Activated naive CD8-positive, alpha-beta T cell treated with anti-CD3 and anti-CD28 coated beads, Interleukin-2, amount 50 U/mL, for 24 hours (primary cell): ENCODE measurements around the gene CD69.
"Not testable (repeated sequence)": the region's sequence is repeated elsewhere in the genome, so short reads cannot be mapped to it uniquely, and the experiment has no call there.

Experiments used
- ATAC-seq: fragments of 150-1000 bp; cut with Tn5 transposase; one replicate; pipeline ENCODE4 v1.10.0; 2021
- DNase-seq: peaks from one replicate; pipeline ENCODE4 v3.0.0; 2021
- H3K27ac Mint-ChIP-seq: one replicate; pipeline ENCODE4 v1.8.0; 2021; ENCODE audit warnings: mild to moderate bottlenecking, mixed read lengths
- H3K27me3 Mint-ChIP-seq: one replicate; pipeline ENCODE4 v1.8.0; 2021; ENCODE audit warnings: mixed read lengths
- H3K36me3 Mint-ChIP-seq: one replicate; pipeline ENCODE4 v1.8.0; 2021; ENCODE audit warnings: low read depth, mixed read lengths
- H3K4me1 Mint-ChIP-seq: one replicate; pipeline ENCODE4 v1.8.0; 2021; ENCODE audit warnings: mixed read lengths
- H3K4me3 Mint-ChIP-seq: one replicate; pipeline ENCODE4 v1.8.0; 2021; ENCODE audit warnings: mild to moderate bottlenecking, moderate library complexity, mixed read lengths
- H3K9me3 Mint-ChIP-seq: one replicate; pipeline ENCODE4 v1.8.0; 2021; ENCODE audit warnings: mixed read lengths

The CD69 gene

DNA sequence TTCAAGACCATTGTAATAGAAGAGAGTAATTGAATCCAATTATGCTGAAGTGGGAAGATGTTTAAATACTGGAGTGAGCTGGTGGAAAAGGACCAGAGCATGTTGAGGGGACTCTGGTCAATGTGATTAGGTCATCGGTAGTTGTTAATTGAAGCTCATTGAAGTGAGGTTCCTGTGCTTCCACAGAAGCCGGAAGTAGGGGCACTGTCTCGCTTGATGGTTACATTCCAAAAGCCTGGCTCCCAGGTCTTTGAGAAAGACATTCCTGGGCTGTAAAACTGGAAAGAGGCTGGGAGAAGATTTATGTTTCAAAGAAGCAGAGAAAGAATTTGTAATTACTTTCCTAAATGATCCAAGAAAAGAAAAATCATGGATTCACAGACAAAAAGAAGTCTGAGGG, 15.5 kb downstream of the CD69 start:
- H3K4me1 Mint-ChIP-seq = peaks cover 48% of the 10 kb centered on the region
- H3K36me3 Mint-ChIP-seq = peaks cover 2% of the 10 kb centered on the region
- DNase-seq (no peak), ATAC-seq (no peak)
- H3K4me3 Mint-ChIP-seq = no peak overlapping the region
- no peaks in the 10 kb centered on the region for H3K9me3 Mint-ChIP-seq
- H3K27me3 Mint-ChIP-seq = no peaks in the 10 kb centered on the region
- H3K27ac Mint-ChIP-seq = no peak overlapping the region

DNA sequence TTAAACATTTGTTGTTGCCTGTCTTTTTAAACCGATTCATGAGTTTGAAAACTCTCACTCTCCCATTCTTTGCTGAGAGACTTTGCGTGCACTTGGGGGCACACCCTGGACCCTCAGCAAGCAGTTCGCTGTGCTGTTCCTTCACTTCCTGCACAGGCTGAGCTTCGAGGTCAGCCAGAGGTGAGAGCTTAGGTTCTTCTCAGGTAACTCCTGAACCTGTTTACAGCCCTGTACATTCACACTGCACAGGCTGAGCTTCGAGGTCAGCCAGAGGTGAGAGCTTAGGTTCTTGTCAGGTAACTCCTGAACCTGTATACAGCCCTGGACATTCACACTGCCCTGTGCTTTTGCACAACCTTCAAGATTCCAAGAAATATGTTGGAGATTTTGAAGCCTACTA, 18.0 kb downstream of the CD69 start:
- H3K36me3 Mint-ChIP-seq = peaks cover 2% of the 10 kb centered on the region
- DNase-seq = no peak
- H3K4me1 Mint-ChIP-seq = peaks cover 60% of the 10 kb centered on the region
- H3K9me3 Mint-ChIP-seq = no peaks in the 10 kb centered on the region
- H3K27ac Mint-ChIP-seq = peak overlapping the region; percentile 76
- ATAC-seq = peak; percentile 33
- H3K27me3 Mint-ChIP-seq = no peaks in the 10 kb centered on the region
- peak overlapping the region; percentile 69 for H3K4me3 Mint-ChIP-seq

GRCh38 chr12:9741726-9742125, 19.0 kb downstream of the CD69 start:
- Mint-ChIP-seq H3K9me3 (no peaks in the 10 kb centered on the region), H3K36me3 (peaks cover 2% of the 10 kb centered on the region), H3K4me1 (peaks cover 70% of the 10 kb centered on the region), H3K27me3 (no peaks in the 10 kb centered on the region), H3K27ac (peak overlapping the region; percentile 76), H3K4me3 (peak overlapping the region; percentile 69)
- ATAC-seq (peak; percentile 90), DNase-seq (peak; percentile 61)

- peak overlapping the region; percentile 54 for H3K4me3 Mint-ChIP-seq
- H3K27ac Mint-ChIP-seq = peak overlapping the region; percentile 15
- peaks cover 2% of the 10 kb centered on the region for H3K36me3 Mint-ChIP-seq
- ATAC-seq = no peak
- no peaks in the 10 kb centered on the region for H3K27me3 Mint-ChIP-seq
- no peak for DNase-seq
- H3K4me1 Mint-ChIP-seq = peaks cover 76% of the 10 kb centered on the region
- no peaks in the 10 kb centered on the region for H3K9me3 Mint-ChIP-seq
Observed at GRCh38 chr12:9740106-9740750, 20.5 kb downstream of the CD69 start.

DNA sequence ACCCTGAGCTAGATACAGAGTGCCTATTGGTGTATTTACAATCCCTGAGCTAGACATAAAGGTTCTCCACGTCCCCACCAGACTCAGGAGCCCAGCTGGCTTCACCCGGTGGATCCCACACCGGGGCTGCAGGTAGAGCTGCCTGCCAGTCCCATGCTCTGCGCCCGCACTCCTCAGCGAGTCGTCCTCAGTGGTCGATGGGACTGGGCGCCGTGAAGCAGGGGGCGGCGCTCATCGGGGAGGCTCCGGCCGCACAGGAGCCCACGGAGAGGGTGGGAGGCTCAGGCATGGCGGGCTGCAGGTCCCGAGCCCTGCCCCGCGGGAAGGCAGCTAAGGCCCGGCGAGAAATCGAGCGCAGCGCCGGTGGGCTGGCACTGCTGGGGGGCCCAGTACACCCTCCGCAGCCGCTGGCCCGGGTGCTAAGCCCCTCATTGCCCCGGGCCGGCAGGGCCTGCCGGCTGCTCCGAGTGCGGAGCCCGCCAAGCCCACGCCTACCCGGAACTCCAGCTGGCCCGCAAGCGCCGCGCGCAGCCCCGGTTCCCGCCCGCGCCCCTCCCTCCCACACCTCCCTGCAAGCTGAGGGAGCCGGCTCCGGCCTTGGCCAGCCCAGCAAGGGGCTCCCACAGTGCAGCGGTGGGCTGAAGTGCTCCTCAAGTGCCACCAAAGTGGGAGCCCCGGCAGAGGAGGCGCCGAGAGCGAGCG, 21.1 kb downstream of the CD69 start:
- H3K4me1 Mint-ChIP-seq = peaks cover 70% of the 10 kb centered on the region
- not testable (repeated sequence) for ATAC-seq, H3K27me3 Mint-ChIP-seq, H3K36me3 Mint-ChIP-seq, DNase-seq, H3K9me3 Mint-ChIP-seq, H3K27ac Mint-ChIP-seq
- H3K4me3 Mint-ChIP-seq = peak overlapping the region; percentile 54

DNA sequence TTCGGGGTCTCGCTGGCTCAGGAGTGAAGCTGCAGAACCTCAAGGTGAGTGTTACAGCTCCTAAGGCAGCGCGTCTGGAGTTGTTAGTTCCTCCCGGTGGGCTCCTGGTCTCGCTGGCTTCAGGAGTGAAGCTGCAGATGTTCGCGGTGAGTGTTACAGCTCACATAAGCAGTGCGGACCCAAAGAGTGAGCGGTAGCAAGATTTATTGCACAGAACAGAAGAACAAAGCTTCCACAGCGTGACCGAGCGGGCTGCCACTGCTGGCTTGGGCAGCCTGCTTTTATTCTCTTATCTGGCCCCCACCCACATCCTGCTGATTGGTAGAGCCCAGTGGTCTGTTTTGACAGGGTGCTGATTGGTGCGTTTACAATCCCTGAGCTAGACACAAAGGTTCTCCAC, 21.8 kb downstream of the CD69 start:
- H3K27me3 Mint-ChIP-seq, ATAC-seq, H3K36me3 Mint-ChIP-seq, DNase-seq, H3K27ac Mint-ChIP-seq, H3K9me3 Mint-ChIP-seq: not testable (repeated sequence)
- Mint-ChIP-seq H3K4me1 (peaks cover 72% of the 10 kb centered on the region), H3K4me3 (peak overlapping the region; percentile 10)

DNA sequence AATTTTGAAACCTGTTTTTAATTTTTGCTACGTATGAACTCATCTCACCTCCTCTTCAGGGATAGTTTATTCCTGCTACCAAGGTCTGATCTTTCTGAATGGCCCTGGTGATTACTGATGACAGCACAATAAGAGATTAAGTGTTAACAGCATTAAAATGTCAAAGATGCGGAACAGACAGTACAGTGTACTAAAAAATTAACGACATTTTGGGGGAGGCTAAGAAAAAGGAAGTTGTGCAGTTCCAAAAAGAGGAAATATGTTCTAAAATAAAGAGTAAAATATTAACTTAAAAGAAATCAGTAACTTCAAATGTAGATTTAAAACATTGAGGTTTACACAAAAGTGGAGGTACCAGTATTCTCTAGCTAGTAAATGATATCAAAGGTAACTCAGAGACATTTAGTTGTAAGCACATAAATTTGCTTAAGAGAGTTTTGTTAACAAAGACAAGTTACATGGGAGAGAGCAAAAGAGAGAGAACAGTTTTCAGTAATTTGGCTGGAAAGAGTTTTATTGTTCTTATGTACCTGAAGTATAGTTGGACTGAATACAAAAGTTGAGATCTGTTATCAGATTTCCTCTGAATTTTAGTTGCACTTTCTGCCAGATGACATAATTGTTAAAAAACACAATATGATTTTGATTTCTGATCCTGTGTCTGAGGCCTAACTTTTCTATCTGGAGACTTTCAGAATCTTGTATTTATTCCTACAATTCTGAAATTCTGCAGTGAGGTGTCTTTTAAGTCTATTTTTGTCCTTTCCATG, 23.6 kb downstream of the CD69 start:
- H3K36me3 Mint-ChIP-seq = peaks cover 2% of the 10 kb centered on the region
- no peaks in the 10 kb centered on the region for H3K27me3 Mint-ChIP-seq
- peaks cover 71% of the 10 kb centered on the region for H3K4me1 Mint-ChIP-seq
- H3K9me3 Mint-ChIP-seq = no peaks in the 10 kb centered on the region
- H3K27ac Mint-ChIP-seq = peak overlapping the region; percentile 50
- ATAC-seq = no peak
- H3K4me3 Mint-ChIP-seq = peak overlapping the region; percentile 41
- no peak for DNase-seq

DNA sequence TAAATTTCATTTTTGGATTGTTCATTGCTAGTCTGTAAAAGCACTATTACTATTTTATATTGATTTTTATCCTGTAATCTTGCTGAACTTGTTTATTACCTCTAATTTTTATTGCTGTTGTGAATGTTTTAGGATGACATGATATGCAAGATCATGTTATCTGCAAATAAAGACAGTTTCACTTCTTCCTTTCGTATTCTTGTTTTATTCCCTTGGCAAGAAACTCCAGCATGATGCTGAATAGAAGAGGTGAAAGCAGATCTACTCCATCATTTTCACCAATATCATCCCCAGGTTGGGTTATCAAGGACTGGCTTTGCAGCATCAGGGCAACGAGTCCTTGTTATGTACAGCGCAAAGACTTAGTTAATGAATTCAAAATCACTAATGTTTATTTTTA, 25.1 kb downstream of the CD69 start:
- H3K27me3 Mint-ChIP-seq = no peaks in the 10 kb centered on the region
- H3K36me3 Mint-ChIP-seq = no peaks in the 10 kb centered on the region
- no peak overlapping the region for H3K27ac Mint-ChIP-seq
- no peaks in the 10 kb centered on the region for H3K9me3 Mint-ChIP-seq
- H3K4me3 Mint-ChIP-seq = no peak overlapping the region
- DNase-seq (no peak), ATAC-seq (no peak)
- H3K4me1 Mint-ChIP-seq = peaks cover 74% of the 10 kb centered on the region

- H3K27me3 Mint-ChIP-seq = no peaks in the 10 kb centered on the region
- no peak for DNase-seq
- ATAC-seq = peak; percentile 88
- H3K36me3 Mint-ChIP-seq = no peaks in the 10 kb centered on the region
- H3K27ac Mint-ChIP-seq = peak within 1 kb of the TSS; percentile 86
- peaks cover 67% of the 10 kb centered on the region for H3K4me1 Mint-ChIP-seq
- H3K9me3 Mint-ChIP-seq = no peaks in the 10 kb centered on the region
- H3K4me3 Mint-ChIP-seq = peak within 1 kb of the TSS; percentile 78
Observed at GRCh38 chr12:9732921-9733461, 27.7 kb downstream of the CD69 start, which contains the start of gene CLECL1. CLECL1 (minus strand) TSS chr12:9733097.

GRCh38 chr12:9731797-9732196, 28.9 kb downstream of the CD69 start:
- ATAC-seq (no peak), DNase-seq (no peak)
- H3K9me3 Mint-ChIP-seq = no peaks in the 10 kb centered on the region
- peak overlapping the region; percentile 78 for H3K4me3 Mint-ChIP-seq
- H3K27ac Mint-ChIP-seq = peak overlapping the region; percentile 86
- peaks cover 55% of the 10 kb centered on the region for H3K4me1 Mint-ChIP-seq
- no peaks in the 10 kb centered on the region for H3K27me3 Mint-ChIP-seq
- H3K36me3 Mint-ChIP-seq = no peaks in the 10 kb centered on the region

DNA sequence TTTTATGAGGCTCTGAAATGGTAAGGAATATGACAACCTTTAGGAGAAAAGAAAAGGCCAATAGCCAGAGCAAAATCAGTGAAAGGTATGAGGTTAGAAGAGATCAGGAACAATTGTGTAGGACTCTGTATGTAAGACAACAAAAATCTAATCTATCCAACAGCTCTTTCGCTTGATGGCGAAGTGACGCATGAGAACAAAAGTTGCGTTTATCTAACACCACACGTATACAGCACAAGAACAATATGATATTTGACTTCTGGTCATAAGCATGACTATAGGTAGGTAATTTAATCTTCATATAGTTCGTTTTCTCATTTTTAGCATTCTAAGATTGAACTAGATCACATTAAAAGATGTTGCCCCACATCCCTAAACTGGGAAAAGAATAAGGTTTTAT, 29.3 kb downstream of the CD69 start:
- DNase-seq = no peak

DNA sequence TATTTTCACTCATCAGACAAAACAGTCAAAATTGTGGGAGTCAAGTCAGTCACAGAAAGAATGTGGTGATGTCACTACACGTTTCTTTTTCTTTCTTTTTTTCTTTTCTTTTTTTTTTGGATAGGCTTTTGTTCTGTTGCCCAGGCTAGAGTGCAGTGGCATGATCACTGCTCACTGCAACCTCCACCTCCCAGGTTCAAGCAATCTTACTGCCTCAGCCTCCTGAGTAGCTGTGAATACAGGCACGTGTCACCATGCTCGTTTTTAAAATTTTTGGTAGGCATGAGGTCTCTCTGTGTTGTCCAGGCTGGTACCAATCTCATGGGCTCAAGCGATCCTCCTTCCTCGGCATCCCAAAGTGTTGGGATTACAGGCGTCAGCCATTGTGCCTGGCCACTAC, 30.1 kb downstream of the CD69 start:
- no peak for ATAC-seq
- Mint-ChIP-seq H3K27me3 (no peaks in the 10 kb centered on the region), H3K4me3 (peak overlapping the region; percentile 78), H3K36me3 (no peaks in the 10 kb centered on the region), H3K9me3 (no peaks in the 10 kb centered on the region), H3K4me1 (peaks cover 47% of the 10 kb centered on the region), H3K27ac (peak overlapping the region; percentile 52)
- DNase-seq = no peak

More for the DNA sequence above, 29.3 kb downstream of the CD69 start:
- Mint-ChIP-seq H3K27ac (peak overlapping the region; percentile 86), H3K36me3 (no peaks in the 10 kb centered on the region), H3K9me3 (no peaks in the 10 kb centered on the region), H3K4me1 (peaks cover 51% of the 10 kb centered on the region), H3K27me3 (no peaks in the 10 kb centered on the region), H3K4me3 (peak overlapping the region; percentile 78)
- ATAC-seq = no peak

GRCh38 chr12:9730011-9730410, 30.7 kb downstream of the CD69 start:
- Mint-ChIP-seq H3K27ac (no peak overlapping the region), H3K4me1 (peaks cover 46% of the 10 kb centered on the region), H3K27me3 (no peaks in the 10 kb centered on the region), H3K4me3 (no peak overlapping the region), H3K9me3 (no peaks in the 10 kb centered on the region), H3K36me3 (no peaks in the 10 kb centered on the region)
- DNase-seq (no peak), ATAC-seq (no peak)

DNA sequence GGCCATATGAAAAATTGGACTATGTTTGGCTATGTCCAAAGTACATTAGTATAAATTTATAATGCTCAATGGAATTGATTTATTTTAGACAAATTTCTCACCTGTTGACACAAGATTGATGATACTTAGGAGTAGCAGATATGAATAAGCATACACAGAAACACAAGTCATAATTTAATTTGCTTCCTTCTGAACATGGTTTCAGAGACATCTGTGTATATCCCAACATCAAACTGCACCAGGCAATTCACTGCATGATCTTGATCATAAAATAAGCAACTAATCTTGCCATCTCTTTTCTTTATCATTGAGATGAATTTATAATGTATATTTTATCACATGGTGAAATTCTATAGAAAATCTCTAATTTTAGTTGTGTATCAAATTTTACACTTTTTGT, 31.6 kb downstream of the CD69 start:
- Mint-ChIP-seq H3K4me1 (peaks cover 44% of the 10 kb centered on the region), H3K4me3 (no peak overlapping the region)

More for the DNA sequence above, 31.6 kb downstream of the CD69 start:
- Mint-ChIP-seq H3K27ac (no peak overlapping the region), H3K9me3 (no peaks in the 10 kb centered on the region), H3K27me3 (no peaks in the 10 kb centered on the region), H3K36me3 (no peaks in the 10 kb centered on the region)
- DNase-seq (no peak), ATAC-seq (no peak)
